GM23338 (cell line): Measurements from ENCODE around the gene KLKB1. TPM values are rescaled to one million over a fixed set of nuclear protein-coding genes. Genes with fewer than 3 reads are reported as not detected.

ENCODE experiments used
- ATAC-seq: fragments of 200-7000 bp; cut with Tn5 transposase; 3 replicates; pipeline ENCODE4 v1.9.1; 2020
- DNase-seq: peaks from one replicate; pipeline ENCODE4 v3.0.0-alpha.2; 2015; ENCODE audit warnings: low spot score
- H2AFZ ChIP-seq: fragments of 200-600 bp; sonication (generic); 2 replicates; pipeline ENCODE4 v1.8.0; 2016; ENCODE audit warnings: antibody characterized with exemption, mild to moderate bottlenecking, moderate library complexity
- H3F3A ChIP-seq: fragments of 200-600 bp; sonication (generic); replicated peaks from 2 replicates; pipeline ENCODE4 v1.8.0; 2017; ENCODE audit warnings: antibody characterized with exemption, mixed run types, low read depth
- H3K27ac ChIP-seq: fragments of 200-600 bp; sonication (generic); 2 replicates; pipeline ENCODE4 v1.6.1; 2016; ENCODE audit warnings: low read depth
- H3K27me3 ChIP-seq: fragments of 200-600 bp; sonication (generic); 2 replicates; pipeline ENCODE4 v1.8.0; 2016; ENCODE audit warnings: mild to moderate bottlenecking, mixed run types, moderate library complexity; ENCODE audit not compliant: insufficient read depth
- H3K36me3 ChIP-seq: fragments of 200-600 bp; sonication (generic); 2 replicates; pipeline ENCODE4 v1.8.0; 2016; ENCODE audit warnings: mild to moderate bottlenecking; ENCODE audit not compliant: insufficient read depth
- H3K4me1 ChIP-seq: fragments of 200-600 bp; sonication (generic); 2 replicates; pipeline ENCODE4 v1.8.0; 2016; ENCODE audit warnings: mild to moderate bottlenecking, moderate library complexity; ENCODE audit not compliant: insufficient read depth
- H3K4me2 ChIP-seq: fragments of 200-600 bp; sonication (generic); 2 replicates; pipeline ENCODE4 v1.7.1; 2017; ENCODE audit warnings: mixed run types
- H3K4me3 ChIP-seq: fragments of 200-600 bp; sonication (generic); 2 replicates; pipeline ENCODE4 v1.6.1; 2016; ENCODE audit warnings: mixed run types
- H3K79me2 ChIP-seq: fragments of 200-600 bp; sonication (generic); replicated peaks from 2 replicates; pipeline ENCODE4 v1.8.0; 2017; ENCODE audit warnings: mild to moderate bottlenecking; ENCODE audit not compliant: insufficient read depth
- H3K9me2 ChIP-seq: fragments of 200-600 bp; sonication (generic); 2 replicates; pipeline ENCODE4 v1.8.0; 2017; ENCODE audit not compliant: insufficient read depth
- H4K20me1 ChIP-seq: fragments of 200-600 bp; sonication (generic); replicated peaks from 2 replicates; pipeline ENCODE4 v1.8.0; 2017; ENCODE audit warnings: mild to moderate bottlenecking; ENCODE audit not compliant: insufficient read depth
- H3K27ac Mint-ChIP-seq: 2 replicates; pipeline ENCODE4 v1.8.0; 2020; ENCODE audit warnings: inconsistent platforms, mild to moderate bottlenecking, moderate library complexity, mixed read lengths
- H3K27me3 Mint-ChIP-seq: 3 replicates; pipeline ENCODE4 v1.8.0; 2022; ENCODE audit warnings: low read depth, mild to moderate bottlenecking, moderate library complexity, mixed read lengths, inconsistent platforms; ENCODE audit not compliant: insufficient read depth, poor library complexity
- H3K36me3 Mint-ChIP-seq: 3 replicates; pipeline ENCODE4 v1.8.0; 2021; ENCODE audit warnings: low read depth, mild to moderate bottlenecking, inconsistent platforms, moderate library complexity, mixed read lengths
- H3K4me1 Mint-ChIP-seq: 3 replicates; pipeline ENCODE4 v1.8.0; 2020; ENCODE audit warnings: mild to moderate bottlenecking, inconsistent platforms, mixed read lengths
- H3K4me3 Mint-ChIP-seq: 3 replicates; pipeline ENCODE4 v1.8.0; 2021; ENCODE audit warnings: moderate library complexity, mild to moderate bottlenecking, inconsistent platforms, mixed read lengths
- H3K9me3 Mint-ChIP-seq: 3 replicates; pipeline ENCODE4 v1.8.0; 2020; ENCODE audit warnings: moderate library complexity, mild to moderate bottlenecking, inconsistent platforms, mixed read lengths
- CREB1 ChIP-seq: fragments of 250-450 bp; sonication (Bioruptor Pico); IDR thresholded peaks from 2 replicates; pipeline ENCODE4 v1.5.0; 2020; ENCODE audit warnings: low read depth, mild to moderate bottlenecking, moderate library complexity
- CTCF ChIP-seq, 2 experiments: fragments of 200-600 bp in 1 of 2; sonication (generic) in 1 of 2; conservative IDR thresholded peaks; 2 replicates each; pipeline versions ENCODE4 v1.5.1 to v1.6.1; 2016 to 2017; ENCODE audit warnings: antibody characterized with exemption in 2 of 2, low read depth in 2 of 2, mild to moderate bottlenecking in 2 of 2, moderate library complexity in 1 of 2
- ETS1 ChIP-seq: IDR thresholded peaks from 2 replicates; pipeline ENCODE4 v1.6.1; 2016; ENCODE audit warnings: antibody characterized with exemption
- EZH2 ChIP-seq: fragments of 200-600 bp; sonication (generic); IDR thresholded peaks from one replicate; pipeline ENCODE4 v1.8.0; 2017; ENCODE audit warnings: antibody characterized with exemption, mild to moderate bottlenecking, low read depth; ENCODE audit not compliant: unreplicated experiment
- EZH2phosphoT487 ChIP-seq: fragments of 200-600 bp; sonication (generic); IDR thresholded peaks from one replicate; pipeline ENCODE4 v1.8.1; 2018; ENCODE audit warnings: antibody characterized with exemption; ENCODE audit not compliant: unreplicated experiment
- JUNB ChIP-seq: IDR thresholded peaks from one replicate; pipeline ENCODE4 v1.6.1; 2016; ENCODE audit warnings: antibody characterized with exemption; ENCODE audit not compliant: unreplicated experiment
- NANOG ChIP-seq: IDR thresholded peaks from 2 replicates; pipeline ENCODE4 v1.6.1; 2016; ENCODE audit warnings: antibody characterized with exemption, borderline replicate concordance
- POLR2AphosphoS5 ChIP-seq: IDR thresholded peaks from 2 replicates; pipeline ENCODE4 v1.6.1; 2016; ENCODE audit warnings: antibody characterized with exemption, low read depth
- REST ChIP-seq: IDR thresholded peaks from one replicate; pipeline ENCODE4 v1.6.1; 2018; ENCODE audit warnings: antibody characterized with exemption; ENCODE audit not compliant: unreplicated experiment
- STAT1 ChIP-seq: IDR thresholded peaks from one replicate; pipeline ENCODE4 v1.6.1; 2016; ENCODE audit warnings: antibody characterized with exemption; ENCODE audit not compliant: unreplicated experiment
- ZNF114 ChIP-seq: fragments of 250-450 bp; sonication (Bioruptor Pico); IDR thresholded peaks from 2 replicates; pipeline ENCODE4 v1.5.0; 2020; ENCODE audit warnings: mild to moderate bottlenecking, moderate library complexity
- ZNF331 ChIP-seq: fragments of 250-450 bp; sonication (Bioruptor Pico); IDR thresholded peaks from 2 replicates; pipeline ENCODE4 v1.5.0; 2020; ENCODE audit warnings: low read depth, mild to moderate bottlenecking, moderate library complexity
- ZNF462 ChIP-seq: fragments of 250-450 bp; sonication (Bioruptor Pico); IDR thresholded peaks from 2 replicates; pipeline ENCODE4 v1.5.0; 2020; ENCODE audit warnings: mild to moderate bottlenecking, moderate library complexity
- polyA plus RNA-seq: library from polyadenylated mRNA; unstranded; fragments of >200 nt; fragmentation: Nextera tagmentation; extraction: Ambion mirVana; gene quantifications from 2 replicates; pipeline ENCODE4 v1.2.1, GENCODE V29; 2016
- total RNA-seq: library from RNA; depleted of rRNA; stranded (reverse); fragments of >200 nt; shearing (Covaris generic); gene quantifications from 2 replicates; pipeline ENCODE4 v1.2.3, GENCODE V29; 2014

The KLKB1 gene
- total and polyA plus RNA-seq, 2 experiments from 2014 or later: 8.6 to 10.9 TPM

GRCh38 chr4:186189656-186190055, 37.7 kb upstream of the KLKB1 start:
- Histone ChIP-seq H3K36me3 (no peaks in the 10 kb centered on the region), H3K4me3 (peak overlapping the region; percentile 77), H3K27ac (no peak overlapping the region), H3K4me1 (peaks cover 21% of the 10 kb centered on the region), H3K79me2 (no peaks in the 10 kb centered on the region; the same call in 1 of the 2 replicates), H3K9me2 (no peaks in the 10 kb centered on the region), H2AFZ (no peak overlapping the region), H4K20me1 (no peaks in the 10 kb centered on the region), H3K4me2 (peak overlapping the region; percentile 78), H3K27me3 (no peaks in the 10 kb centered on the region), H3F3A (peaks cover 4% of the 10 kb centered on the region; the same call in 1 of the 2 replicates)
- DNase-seq (peak; percentile 2), ATAC-seq (no peak)
- Mint-ChIP-seq H3K27me3 (peaks cover 3% of the 10 kb centered on the region), H3K9me3 (peaks cover 5% of the 10 kb centered on the region), H3K4me3 (peak overlapping the region; percentile 81; the same call in 2 of the 3 replicates), H3K4me1 (peaks cover 34% of the 10 kb centered on the region), H3K27ac (no peak overlapping the region), H3K36me3 (peaks cover 8% of the 10 kb centered on the region)
- no peak for TF ChIP-seq EZH2phosphoT487
- no peak for TF ChIP-seq ZNF331 (CRISPR knock-in tag)
- TF ChIP-seq POLR2AphosphoS5: no peak
- TF ChIP-seq ZNF462 (CRISPR knock-in tag): no peak
- no peak for TF ChIP-seq CTCF (conservative IDR thresholded peaks at IDR 0.05; ENCODE audit: low read depth in 2 of 2)
- TF ChIP-seq JUNB: no peak
- no peak for TF ChIP-seq NANOG
- no peak for TF ChIP-seq EZH2
- TF ChIP-seq ZNF114 (CRISPR knock-in tag): no peak
- no peak for TF ChIP-seq CREB1
- TF ChIP-seq REST: no peak
- no peak for TF ChIP-seq STAT1
- no peak for TF ChIP-seq ETS1
